GM18909 (cell line): Measurements from ENCODE around the gene WDR5B.
"Not testable (repeated sequence)": the region's sequence is repeated elsewhere in the genome, so short reads cannot be mapped to it uniquely, and the experiment has no call there.

Experiments used
- ATAC-seq: cut with Tn5 transposase; IDR thresholded peaks from one replicate; pipeline ENCODE4 v1.9.1; 2021; ENCODE audit warnings: mild to moderate bottlenecking; ENCODE audit not compliant: unreplicated experiment, poor library complexity

The WDR5B gene

GRCh38 chr3:122415762-122416654 lies at the start of gene WDR5B:
Gene WDR5B, minus strand, starts transcription at chr3:122416062. Its CDS starts 534 bp downstream, at chr3:122415528.
- ATAC-seq: peak; percentile 87

GRCh38 chr3:122464659-122465058 lies 48.8 kb upstream of the WDR5B start:
- no peak for ATAC-seq

GRCh38 chr3:122462406-122462805 lies 46.5 kb upstream of the WDR5B start:
- no peak for ATAC-seq

DNA sequence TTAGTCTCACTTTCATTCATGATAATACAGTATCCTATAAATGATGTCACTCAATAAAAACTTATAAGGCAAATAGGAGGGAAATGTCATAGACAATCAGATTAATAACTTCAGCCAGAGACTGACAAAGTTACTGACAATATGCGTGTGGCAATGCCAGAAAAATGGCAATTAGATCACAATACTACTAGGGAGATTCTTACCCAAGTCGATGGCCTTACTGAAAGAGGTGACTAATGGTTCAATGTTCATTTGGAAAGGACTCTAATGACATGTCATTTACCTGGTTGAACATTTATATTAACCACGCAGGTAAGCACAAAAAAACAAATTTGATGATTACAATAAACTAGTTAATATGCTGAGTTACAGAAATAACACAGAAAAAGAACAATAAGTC lies 45.9 kb upstream of the WDR5B start:
- no peak for ATAC-seq

DNA sequence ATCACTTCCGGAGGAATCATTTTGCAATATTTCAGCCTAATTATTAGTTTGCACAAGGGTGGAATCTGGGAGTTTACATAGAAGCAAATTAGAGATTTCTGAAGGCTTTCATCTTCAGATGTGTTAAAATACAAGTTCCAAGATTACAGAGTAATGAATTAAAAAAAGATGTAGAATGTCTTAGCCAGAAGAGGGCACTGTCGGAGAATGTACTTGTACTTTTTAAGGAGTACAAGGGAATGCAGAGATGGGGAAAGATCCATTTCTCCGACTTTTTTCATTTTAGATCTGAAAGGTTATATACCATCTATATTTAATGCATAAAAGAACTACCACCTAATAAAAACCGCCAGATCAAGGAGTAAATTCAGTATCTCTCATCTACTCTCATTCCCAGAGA lies 43.1 kb upstream of the WDR5B start:
- ATAC-seq: no peak

DNA sequence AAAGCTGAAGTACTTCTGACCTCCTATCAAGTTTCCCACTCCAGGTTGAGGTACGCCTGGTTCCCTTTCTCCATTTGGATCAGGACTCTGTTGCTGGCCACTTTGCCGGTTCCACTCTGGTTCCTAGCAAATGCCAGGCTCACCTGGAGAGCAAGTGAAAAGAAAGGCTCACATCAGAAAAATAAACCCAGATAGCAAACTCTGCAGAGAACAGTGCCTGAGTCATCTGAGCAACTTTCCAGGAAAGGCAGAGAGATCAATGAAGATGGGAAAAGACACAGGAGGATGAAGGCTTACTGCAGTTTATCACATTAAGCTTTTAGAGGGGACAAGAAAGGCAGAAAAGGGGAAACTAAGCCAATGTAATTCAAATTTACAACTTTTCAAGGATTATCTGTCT lies 41.8 kb upstream of the WDR5B start:
- no peak for ATAC-seq

GRCh38 chr3:122456074-122456473 lies 40.2 kb upstream of the WDR5B start:
- ATAC-seq: no peak

DNA sequence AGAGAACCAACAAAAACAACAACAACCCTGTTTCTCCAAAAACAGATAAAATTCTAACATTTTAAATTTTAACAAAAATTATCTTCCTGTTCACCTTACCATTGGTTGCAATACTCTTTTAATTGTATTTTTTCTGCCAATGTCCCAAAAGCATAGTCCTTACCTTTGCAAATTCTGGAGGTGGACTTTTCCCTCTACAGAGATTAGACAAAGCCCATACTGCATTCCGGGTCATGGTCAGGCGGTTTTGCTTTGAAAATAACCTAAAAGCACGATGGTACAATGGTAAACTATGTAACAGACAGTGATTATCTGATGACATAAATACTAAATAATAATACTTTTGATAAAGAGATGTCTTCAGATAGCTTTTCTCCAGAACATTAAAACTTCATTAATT lies 35.5 kb upstream of the WDR5B start:
- no peak for ATAC-seq

- ATAC-seq: not testable (repeated sequence)
Observed at GRCh38 chr3:122448218-122448617, 32.4 kb upstream of the WDR5B start.

DNA sequence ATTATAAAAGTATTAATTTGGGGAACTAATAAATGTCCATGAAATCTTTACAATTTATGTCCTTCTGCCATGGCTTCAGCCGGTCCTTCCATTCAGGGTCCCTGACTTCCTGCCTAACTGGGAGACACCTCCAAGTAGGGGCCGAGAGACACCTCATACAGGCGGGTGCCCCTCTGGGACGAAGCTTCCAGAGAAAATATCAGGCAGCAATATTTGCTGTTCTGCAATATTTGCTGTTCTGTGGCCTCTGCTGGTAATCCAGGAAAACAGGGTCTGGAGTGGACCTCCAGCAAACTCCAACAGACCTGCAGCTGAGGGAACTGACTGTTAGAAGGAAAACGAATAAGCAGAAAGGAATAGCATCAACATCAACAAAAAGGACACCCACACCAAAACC lies 28.6 kb upstream of the WDR5B start:
- ATAC-seq: not testable (repeated sequence)

- not testable (repeated sequence) for ATAC-seq
Observed at GRCh38 chr3:122443762-122444490, 28.1 kb upstream of the WDR5B start.

- ATAC-seq: no peak
Observed at GRCh38 chr3:122443090-122443489, 27.2 kb upstream of the WDR5B start.

- ATAC-seq: no peak
Observed at GRCh38 chr3:122435950-122436349, 20.1 kb upstream of the WDR5B start.

- ATAC-seq: no peak
Observed at GRCh38 chr3:122430371-122430770, 14.5 kb upstream of the WDR5B start.

DNA sequence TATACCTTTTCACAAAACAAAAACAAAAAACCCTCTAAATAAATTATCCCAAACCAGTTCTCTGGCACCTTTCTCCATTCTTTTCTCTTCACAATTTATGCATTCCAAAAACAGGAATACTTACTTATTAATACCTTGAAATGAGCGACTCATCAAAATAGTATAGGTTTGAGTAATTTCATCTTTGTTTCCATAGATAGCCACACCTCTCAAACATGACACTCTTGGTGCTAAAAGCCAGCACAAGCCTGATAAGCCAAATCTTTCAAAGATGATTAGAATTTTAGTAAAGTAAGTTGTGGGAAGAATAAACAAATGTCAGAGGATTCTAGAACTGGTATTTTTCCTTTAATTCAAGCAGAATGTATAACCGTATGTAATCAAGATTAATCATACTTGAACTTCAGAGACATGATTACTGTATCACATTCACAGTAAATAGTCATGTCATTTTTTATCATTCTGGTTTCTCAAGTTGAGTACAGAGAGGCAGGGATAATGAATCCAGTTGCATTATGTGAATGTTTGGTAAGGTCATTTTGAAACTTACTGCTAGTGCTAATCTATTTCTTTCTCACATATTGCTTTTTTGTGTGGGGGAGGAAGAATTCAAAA lies 12.1 kb upstream of the WDR5B start:
- ATAC-seq: no peak

DNA sequence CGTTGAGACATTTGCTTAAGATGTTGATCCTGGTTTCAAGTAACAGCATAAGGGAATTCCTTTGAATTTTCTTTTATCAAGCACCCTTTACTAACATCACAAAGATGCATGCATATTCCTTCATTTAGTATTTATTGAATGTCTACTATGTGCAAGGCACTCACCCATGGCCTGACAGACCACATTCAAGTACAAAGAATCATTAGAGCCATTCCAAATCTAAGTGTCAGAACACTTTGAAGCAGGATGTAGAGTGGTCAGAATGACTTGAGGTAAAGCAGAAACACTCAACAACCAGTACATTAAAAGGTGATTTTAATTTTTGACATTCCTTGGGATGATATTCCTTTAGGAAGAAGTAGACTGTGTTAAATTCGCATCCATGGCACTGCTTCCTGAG lies 6.0 kb upstream of the WDR5B start:
- no peak for ATAC-seq

DNA sequence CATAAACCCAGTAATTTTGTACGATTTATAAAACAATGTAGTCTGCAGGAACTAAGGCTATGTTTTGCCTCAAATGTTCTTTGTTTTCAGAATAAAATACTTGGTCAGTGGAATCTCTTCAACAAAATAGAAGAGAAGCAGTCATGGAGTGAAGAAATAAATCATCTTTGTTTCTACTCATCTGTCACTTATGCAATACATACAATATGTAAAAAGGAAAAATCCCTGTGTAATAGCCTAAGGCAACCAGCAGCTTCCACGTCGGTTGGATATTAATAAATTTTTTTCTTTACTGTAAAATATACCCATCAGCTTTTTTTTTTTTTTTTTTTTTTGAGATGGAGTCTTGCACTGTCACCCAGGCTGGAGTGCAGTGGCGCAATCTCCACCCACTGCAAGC lies 5.2 kb upstream of the WDR5B start:
- ATAC-seq: no peak

GRCh38 chr3:122416966-122417365 lies 1.1 kb upstream of the WDR5B start:
- no peak for ATAC-seq

DNA sequence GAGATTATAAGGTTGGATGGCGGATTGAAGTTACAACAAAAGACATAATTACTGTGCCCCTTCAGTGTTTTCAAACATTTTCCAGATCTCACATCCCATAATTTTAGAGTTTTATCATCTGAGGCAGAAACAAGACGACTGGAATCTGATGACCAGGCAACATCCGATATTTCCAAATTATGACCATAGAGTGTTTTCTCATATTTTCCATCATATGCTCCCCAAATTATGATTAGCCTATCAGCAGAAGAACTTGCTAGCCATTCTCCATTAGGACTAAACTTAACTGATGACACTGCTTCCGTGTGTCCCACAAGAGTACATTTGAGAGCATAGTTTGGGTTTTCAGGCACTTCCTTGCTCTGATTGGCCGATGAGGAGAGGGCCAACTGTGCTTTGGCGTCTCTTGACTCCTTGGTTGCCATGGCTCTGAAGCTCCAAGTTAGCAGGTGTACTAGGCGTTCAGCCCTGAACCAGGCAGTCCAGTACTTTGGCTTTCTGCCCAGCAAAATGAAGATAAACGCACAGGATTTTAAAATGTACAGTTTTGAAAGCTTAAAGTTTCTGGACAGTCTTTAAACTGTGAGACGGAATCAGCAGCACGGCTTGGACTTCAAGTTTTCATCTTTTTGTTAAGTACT lies 638 bp downstream of the WDR5B start:
- ATAC-seq: peak; percentile 56

DNA sequence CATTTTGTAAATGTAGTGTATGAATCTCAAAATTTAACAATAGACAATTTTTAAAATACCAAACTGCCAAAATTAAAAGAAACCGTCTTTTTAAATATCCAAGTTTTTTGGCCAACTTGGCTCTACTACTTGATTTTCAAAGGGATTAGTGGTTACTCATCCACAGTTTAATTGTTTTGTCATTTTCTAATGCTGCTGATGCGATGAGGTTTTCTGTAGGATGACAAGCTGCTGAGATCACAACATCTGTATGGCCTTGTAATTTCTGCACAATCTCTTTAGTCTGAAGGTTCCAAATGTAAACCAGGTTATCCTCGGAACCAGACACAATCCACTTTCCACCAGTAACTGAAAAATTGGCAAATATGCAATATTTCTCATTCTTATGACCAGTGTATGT lies 1.5 kb downstream of the WDR5B start:
- ATAC-seq: no peak

- ATAC-seq: no peak
Observed at GRCh38 chr3:122410639-122411038, 5.2 kb downstream of the WDR5B start.
